ENCODE measurements around the gene ST3GAL3.

Gene ST3GAL3

GRCh38 chr1:43942411-43942810, 235.1 kb downstream of the ST3GAL3 start:
- TF ChIP-seq TAF1 (IDR thresholded peaks at IDR 0.05; ENCODE audit: borderline replicate concordance, insufficient read depth, low read length) (no peak), POLR2AphosphoS5 (IDR thresholded peaks at IDR 0.05; ENCODE audit: low read depth, low read length) (no peak), FOXP2 (optimal IDR thresholded peaks at IDR 0.05; ENCODE audit: borderline replicate concordance, extremely low read depth, extremely low read length, insufficient read depth) (no peak), REST (IDR thresholded peaks at IDR 0.05; ENCODE audit: insufficient read depth in 1 of 2, low read depth in 2 of 2, low read length in 2 of 2) (no peak), SIN3A (IDR thresholded peaks at IDR 0.05; ENCODE audit: borderline replicate concordance, insufficient read depth, low read length) (no peak)

- TF ChIP-seq SIN3A (IDR thresholded peaks at IDR 0.05; ENCODE audit: borderline replicate concordance, insufficient read depth, low read length) (no peak), FOXP2 (optimal IDR thresholded peaks at IDR 0.05; ENCODE audit: borderline replicate concordance, extremely low read depth, extremely low read length, insufficient read depth) (no peak), POLR2AphosphoS5 (IDR thresholded peaks at IDR 0.05; ENCODE audit: low read depth, low read length) (no peak), REST (IDR thresholded peaks at IDR 0.05; ENCODE audit: insufficient read depth in 1 of 2, low read depth in 2 of 2, low read length in 2 of 2) (no peak), TAF1 (IDR thresholded peaks at IDR 0.05; ENCODE audit: borderline replicate concordance, insufficient read depth, low read length) (no peak)
Measured at GRCh38 chr1:43944860-43945259, 237.5 kb downstream of the ST3GAL3 start.

- TF ChIP-seq FOXP2 (optimal IDR thresholded peaks at IDR 0.05; ENCODE audit: borderline replicate concordance, extremely low read depth, extremely low read length, insufficient read depth) (no peak), POLR2AphosphoS5 (IDR thresholded peaks at IDR 0.05; ENCODE audit: low read depth, low read length) (no peak), TAF1 (IDR thresholded peaks at IDR 0.05; ENCODE audit: borderline replicate concordance, insufficient read depth, low read length) (no peak), SIN3A (IDR thresholded peaks at IDR 0.05; ENCODE audit: borderline replicate concordance, insufficient read depth, low read length) (no peak), REST (IDR thresholded peaks at IDR 0.05; ENCODE audit: insufficient read depth in 1 of 2, low read depth in 2 of 2, low read length in 2 of 2) (no peak)
Measured at GRCh38 chr1:43945674-43946235, 238.4 kb downstream of the ST3GAL3 start.

- TF ChIP-seq REST (IDR thresholded peaks at IDR 0.05; ENCODE audit: insufficient read depth in 1 of 2, low read depth in 2 of 2, low read length in 2 of 2) (peak; percentile 85 to 96), TAF1 (IDR thresholded peaks at IDR 0.05; ENCODE audit: borderline replicate concordance, insufficient read depth, low read length) (peak; percentile 76; the same call in 1 of the 2 replicates), FOXP2 (optimal IDR thresholded peaks at IDR 0.05; ENCODE audit: borderline replicate concordance, extremely low read depth, extremely low read length, insufficient read depth) (peak; percentile 70), POLR2AphosphoS5 (IDR thresholded peaks at IDR 0.05; ENCODE audit: low read depth, low read length) (peak; percentile 87), SIN3A (IDR thresholded peaks at IDR 0.05; ENCODE audit: borderline replicate concordance, insufficient read depth, low read length) (0 out of 2 replicates have a peak, but pooled peaks have one; percentile 64)
Measured at GRCh38 chr1:43946236-43947060, 239.1 kb downstream of the ST3GAL3 start, which contains the start of gene IPO13. Gene IPO13, plus strand, starts transcription at chr1:43946950. Its CDS starts 651 bp downstream, at chr1:43947601.

All from PFSK-1 (cell line).